Right kidney (tissue), 9 donors: Measurements from ENCODE around the gene GPRIN3.

Experiments used
- DNase-seq: peaks from one replicate; pipeline ENCODE4 v3.0.0-alpha.2; 2016
- long read RNA-seq, 8 donors: transcript quantifications; one replicate each; lab custom pipeline, GENCODE V29; 2026

GPRIN3 gene
- long read RNA-seq, donor 1, full-length matches to known transcripts = 3 of 3 reads
- long read RNA-seq, donor 1, partial matches to known transcripts = 0 of 3 reads
- long read RNA-seq, donor 1, other reads (novel, unspliced or antisense) = 0 of 3 reads
- long read RNA-seq, donor 2, full-length matches to known transcripts = 6 of 6 reads
- long read RNA-seq, donor 2, partial matches to known transcripts = 0 of 6 reads
- long read RNA-seq, donor 2, other reads (novel, unspliced or antisense) = 0 of 6 reads
- long read RNA-seq, donor 3, full-length matches to known transcripts = 6 of 6 reads
- long read RNA-seq, donor 3, partial matches to known transcripts = 0 of 6 reads
- long read RNA-seq, donor 3, other reads (novel, unspliced or antisense) = 0 of 6 reads
- long read RNA-seq, donor 4, full-length matches to known transcripts = 12 of 12 reads
- long read RNA-seq, donor 4, partial matches to known transcripts = 0 of 12 reads
- long read RNA-seq, donor 4, other reads (novel, unspliced or antisense) = 0 of 12 reads
- long read RNA-seq, donor 5, full-length matches to known transcripts = 8 of 8 reads
- long read RNA-seq, donor 5, partial matches to known transcripts = 0 of 8 reads
- long read RNA-seq, donor 5, other reads (novel, unspliced or antisense) = 0 of 8 reads
- long read RNA-seq, donor 6, full-length matches to known transcripts = 13 of 13 reads
- long read RNA-seq, donor 6, partial matches to known transcripts = 0 of 13 reads
- long read RNA-seq, donor 6, other reads (novel, unspliced or antisense) = 0 of 13 reads
- long read RNA-seq, donor 7, full-length matches to known transcripts = 15 of 15 reads
- long read RNA-seq, donor 7, partial matches to known transcripts = 0 of 15 reads
- long read RNA-seq, donor 7, other reads (novel, unspliced or antisense) = 0 of 15 reads
- long read RNA-seq, donor 8, full-length matches to known transcripts = 7 of 7 reads
- long read RNA-seq, donor 8, partial matches to known transcripts = 0 of 7 reads
- long read RNA-seq, donor 8, other reads (novel, unspliced or antisense) = 0 of 7 reads

DNA sequence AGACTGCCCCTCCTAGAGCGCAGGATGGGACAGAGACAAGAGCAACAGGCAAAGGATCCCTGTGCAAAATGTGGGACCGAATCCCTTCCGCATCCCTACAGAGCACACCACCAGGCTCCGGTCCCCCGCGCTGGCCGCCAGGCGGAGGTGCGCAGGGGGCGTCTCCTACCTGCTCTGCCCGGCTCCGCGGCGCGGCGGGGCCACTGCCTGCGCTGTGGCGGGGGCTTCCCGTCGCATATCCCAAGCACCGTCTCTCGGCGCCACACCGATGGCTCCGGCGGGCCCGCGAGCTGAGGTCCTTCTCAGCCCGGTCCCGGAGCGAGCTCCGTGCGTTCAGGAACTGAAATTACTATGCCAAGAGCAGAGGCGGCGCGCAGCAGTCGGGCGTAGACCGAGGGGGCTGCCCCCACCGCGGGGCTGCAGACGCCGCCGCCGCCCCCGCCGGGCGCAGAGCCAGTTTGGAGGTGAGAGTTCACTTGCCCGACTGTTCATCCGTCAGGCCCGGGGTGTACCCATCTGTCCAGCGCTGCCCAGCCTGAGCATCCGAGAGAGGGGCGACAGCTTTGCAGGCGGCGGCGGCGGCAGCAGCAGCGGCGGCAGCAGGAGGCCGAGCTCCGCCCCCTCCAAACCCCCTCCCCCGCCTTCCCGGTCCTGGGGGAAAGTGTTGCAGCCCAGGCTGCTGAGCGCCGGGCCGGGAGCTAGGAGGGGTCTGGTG, at the start of gene GPRIN3:
GPRIN3 (minus strand) TSS at position 355 of the 715 bp plus-strand sequence. CDS start 57,690 bp downstream, outside the sequence.
- peak; percentile 93 for DNase-seq

- DNase-seq = no peak
These were observed 49.7 kb upstream of the GPRIN3 start for GRCh38 chr4:89357340-89357739.

DNA sequence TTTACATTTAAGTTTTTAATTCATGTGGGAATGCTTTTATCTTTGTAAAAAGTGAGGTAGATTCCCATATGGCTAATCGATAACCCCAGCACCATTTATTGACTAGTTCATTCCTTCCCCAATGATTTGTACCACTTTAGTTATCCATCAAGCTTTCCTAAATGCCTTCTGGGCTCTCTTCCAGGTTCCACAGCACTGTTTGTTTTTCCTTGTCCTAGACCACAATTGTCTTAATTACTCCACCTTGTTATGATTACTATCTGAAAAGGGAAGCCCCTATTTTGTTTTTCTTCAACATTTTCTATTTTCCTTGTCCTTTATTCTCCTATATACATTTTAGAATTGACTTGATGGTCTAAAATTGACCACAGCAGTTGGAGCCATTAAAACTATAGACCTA, 48.5 kb upstream of the GPRIN3 start:
- no peak for DNase-seq

DNA sequence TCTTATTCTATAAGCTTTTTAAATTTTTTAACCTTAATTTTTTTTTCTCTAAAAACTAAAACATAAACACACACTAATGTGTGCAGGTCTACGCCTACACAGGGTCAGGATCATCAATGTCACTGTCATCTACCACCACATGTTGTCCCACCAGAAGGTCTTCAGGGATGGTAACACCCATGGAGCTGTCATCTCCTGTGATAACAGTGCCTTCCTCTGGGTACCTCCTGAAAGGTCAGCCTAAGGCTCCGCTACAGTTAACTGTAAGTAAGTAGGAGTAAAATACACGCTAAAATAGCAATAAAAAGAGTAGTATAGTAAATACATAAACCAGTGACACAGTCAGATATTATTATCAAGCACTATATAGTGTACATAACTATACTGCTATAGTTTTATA, 45.9 kb upstream of the GPRIN3 start:
- no peak for DNase-seq

DNA sequence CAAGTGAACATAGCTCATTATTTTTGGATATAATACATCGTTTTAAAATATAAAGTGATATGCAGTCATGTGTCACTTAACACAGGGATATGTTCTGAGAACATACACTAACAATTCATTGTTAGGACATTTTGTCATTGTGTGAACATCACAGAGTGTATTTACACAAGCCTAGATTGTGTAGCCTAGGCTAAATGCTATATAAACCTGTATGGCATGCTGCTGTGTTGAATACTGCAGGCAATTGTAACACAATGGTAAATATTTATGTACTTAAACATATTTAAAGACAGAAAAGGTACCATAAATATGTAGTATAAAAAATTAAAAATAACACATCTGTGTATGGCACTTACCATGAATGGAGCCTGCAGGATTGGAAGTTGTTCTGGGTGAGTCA, 44.9 kb upstream of the GPRIN3 start:
- no peak for DNase-seq

- no peak for DNase-seq
These were observed 43.6 kb upstream of the GPRIN3 start for GRCh38 chr4:89351201-89351600.

DNA sequence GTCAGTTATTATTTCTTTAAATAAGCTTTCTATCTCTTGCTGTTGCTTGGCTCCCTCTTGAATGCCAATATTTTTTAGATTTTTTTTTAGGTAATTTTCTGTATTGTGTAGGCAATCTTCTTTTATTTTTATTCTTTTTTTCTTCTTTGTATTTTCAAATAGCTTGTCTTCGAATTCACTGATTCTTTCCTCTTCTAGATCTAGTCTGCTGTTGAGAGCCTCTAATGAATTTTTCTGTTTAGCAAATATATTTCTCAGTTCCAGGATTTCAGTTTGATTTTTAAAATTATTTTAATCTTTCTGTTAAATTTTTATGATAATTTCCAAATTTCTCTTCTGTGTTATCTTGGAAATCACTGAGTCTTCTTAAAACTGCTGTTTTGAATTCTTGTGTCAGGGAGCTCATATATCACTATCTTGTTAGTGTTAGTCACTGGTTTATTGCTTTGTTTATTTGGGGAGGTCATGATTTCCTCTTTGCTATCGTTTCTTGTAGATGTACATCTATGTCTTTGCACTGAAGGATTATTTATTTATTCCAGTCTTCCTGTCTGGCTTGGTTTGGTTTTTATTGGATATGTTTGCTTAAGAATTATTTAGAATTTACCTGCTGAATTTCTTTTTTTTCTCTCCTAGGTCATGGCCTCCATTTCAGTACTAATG, 39.9 kb upstream of the GPRIN3 start:
- DNase-seq = no peak

GRCh38 chr4:89344571-89344970, 37.0 kb upstream of the GPRIN3 start:
- no peak for DNase-seq

DNA sequence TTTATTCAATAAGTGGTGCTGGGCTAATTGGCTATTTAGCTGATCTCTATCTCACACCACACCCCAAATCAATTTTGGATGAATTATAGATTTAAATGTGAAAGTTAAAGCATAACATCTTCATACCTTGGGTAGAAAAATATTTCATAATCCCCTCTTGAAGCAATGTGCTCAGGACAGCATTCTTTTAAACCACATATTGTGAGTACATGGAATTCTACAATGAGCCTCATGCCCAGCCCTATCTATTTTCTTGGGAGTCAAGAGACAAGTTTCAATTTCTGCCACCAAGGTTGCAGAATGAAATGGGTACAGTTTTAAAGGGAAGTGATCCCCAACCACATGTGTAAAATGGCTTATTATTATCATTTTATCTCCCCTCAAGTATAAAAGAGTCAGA, 30.6 kb upstream of the GPRIN3 start:
- DNase-seq = no peak

DNA sequence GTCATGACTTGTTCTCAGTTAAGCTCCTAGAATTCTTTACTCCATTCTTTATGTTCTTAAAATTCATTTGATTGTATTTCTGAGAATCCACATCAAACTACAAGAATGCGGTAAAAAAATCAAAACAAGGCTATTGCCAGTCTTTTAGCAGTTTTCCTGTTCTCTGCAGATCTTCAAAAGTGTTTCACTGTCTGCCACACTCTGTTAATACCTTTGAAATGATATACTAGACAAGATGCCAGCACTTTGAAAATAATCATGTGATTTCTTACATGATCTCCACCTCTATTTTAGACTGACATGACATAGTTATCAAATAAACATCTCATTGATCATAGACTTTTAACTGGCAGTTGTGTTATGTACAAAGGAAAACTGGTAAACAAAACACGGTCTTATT, 30.1 kb upstream of the GPRIN3 start:
- DNase-seq = no peak

DNA sequence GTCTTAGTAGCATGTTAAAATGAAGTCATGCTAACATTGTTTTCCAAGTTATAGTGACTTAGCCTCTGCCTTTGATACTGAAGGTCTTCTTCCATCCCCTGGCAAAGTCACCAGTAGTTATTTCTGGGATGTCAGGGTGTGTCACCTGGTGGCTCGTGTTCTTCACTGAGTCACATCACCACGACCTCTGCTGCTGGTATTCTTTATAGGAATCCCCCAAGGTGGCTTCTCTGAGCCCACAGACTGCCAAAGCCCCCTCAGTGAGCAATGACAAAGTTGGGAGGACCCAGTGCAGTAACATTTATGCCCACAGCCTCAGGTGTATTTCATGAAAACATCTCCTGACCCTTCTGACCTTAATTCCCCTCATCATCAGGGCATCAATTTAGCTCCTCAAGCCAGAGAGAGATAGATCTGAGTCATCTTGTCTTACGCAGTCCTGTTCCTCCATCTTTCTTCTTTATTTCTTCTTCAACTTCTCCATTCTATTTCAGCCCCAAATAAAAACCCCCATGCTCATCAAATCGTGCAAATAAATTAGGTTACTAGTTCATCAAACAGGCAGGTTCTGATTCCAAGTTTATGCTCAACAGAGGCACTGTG, 29.3 kb upstream of the GPRIN3 start:
- no peak for DNase-seq

DNA sequence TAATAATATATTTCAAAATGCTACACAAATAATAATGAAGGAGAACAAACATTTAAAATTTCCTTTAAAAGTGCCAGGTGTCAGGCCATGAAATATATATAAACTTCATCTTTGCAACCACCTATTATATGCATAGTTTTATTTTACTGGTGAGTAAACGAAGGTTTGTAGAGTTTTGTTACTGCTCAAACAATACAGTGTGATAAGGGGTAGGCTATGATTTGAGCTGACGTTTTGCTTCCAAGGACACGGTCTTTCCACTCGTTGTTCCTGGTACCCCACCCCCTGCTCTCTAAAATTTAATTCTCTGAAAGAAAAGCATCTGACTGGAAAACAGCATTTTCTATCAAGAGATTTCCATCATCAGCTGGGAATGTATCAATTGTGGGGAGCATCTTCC, 27.2 kb upstream of the GPRIN3 start:
- DNase-seq = no peak

DNA sequence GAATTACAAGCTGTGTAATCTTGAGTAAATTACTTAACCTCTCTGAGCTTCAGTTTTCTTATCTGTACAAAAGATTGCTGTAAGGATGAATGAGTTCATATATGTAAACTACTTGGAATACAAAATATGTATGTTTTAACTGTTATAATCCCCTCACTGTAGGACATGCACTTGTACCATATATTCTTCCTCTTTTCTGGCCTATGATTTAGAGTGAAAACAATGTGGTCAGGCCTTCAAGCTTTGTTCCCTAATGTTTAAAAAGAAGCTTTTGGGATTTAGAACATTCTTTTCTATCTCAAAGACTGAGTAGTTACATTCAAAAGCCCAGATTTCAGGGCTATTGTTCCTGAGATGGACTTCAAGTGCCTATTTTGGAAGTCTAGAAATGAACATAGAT, 26.7 kb upstream of the GPRIN3 start:
- DNase-seq = no peak

DNA sequence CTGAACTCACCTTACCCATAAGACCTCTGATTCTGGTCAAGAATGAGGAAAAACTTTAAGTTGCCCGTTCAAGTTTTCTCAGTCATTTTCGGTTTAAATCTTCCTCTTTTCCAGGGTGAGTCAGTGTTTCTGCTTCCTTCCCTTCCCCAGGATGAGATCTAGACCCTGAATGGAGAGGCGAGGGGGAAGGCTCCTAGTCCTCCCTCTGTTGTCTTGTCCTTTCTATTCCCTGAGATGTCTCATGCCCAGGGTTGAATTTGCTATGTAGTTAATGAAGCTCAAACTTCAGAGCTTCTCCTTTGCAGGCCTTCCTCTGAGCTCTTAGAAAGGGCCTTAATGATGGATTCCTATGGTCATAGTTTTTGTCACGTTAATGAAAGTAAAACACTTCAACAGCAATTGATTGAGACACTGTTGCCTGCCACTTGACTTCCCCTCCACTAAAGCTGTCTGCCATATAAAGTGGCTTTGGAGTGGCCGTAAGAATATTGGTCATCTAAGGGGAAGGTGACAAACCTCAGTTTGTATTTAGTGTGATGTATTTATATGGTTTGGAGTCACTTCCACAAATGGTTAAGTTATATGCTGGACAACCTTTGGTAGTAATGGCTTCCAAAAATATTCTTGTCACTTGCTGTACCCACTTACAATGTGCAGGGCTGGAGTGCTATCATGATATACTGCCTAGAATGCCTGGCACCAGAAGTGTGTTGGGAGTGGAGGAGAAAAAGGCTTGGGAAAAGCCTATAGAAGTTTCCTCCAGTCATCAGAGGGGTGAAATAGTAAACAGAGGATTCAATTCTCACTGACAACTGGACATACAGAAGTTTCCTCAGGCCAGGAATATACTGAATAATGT, 24.3 kb upstream of the GPRIN3 start:
- DNase-seq = no peak

DNA sequence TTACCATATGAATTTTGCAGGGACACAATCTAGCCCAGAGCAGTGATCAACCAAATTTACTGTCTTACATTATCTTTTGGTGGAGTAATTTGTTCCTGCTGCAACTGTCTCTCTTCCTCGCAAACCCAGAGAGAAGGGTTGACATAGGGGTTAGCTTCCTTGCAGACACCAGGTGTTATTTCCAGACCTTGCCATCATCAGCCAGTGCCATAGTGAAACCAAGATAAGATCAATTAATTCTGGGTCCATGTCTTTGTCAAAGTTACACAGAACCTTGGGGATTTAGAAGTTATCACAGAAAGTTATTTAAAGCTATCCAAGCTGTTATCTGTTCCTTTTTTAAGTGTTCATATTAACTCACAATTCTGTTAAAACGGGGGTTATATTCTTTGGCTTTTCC, 23.6 kb upstream of the GPRIN3 start:
- DNase-seq = no peak

GRCh38 chr4:89329280-89329679, 21.7 kb upstream of the GPRIN3 start:
- no peak for DNase-seq

GRCh38 chr4:89324671-89325070, 17.1 kb upstream of the GPRIN3 start:
- DNase-seq = no peak

DNA sequence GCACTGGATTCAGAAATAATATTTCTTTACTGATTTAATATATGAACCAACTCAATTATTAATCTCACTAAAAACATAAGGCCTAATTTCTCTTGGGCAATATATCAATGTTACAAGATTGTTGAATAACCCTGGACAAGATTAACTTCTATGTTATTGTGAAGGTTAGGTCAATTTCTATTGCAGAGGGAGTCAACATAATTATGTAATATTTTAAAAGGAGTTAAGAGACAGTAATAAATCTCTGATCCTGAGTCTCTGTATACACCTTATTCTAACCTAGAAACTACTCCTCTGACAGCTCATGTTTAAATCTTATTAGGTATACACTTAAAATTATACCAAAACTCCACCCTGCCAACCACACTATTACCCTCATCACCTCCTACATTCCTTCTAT, 15.1 kb upstream of the GPRIN3 start:
- no peak for DNase-seq

GRCh38 chr4:89319756-89320155, 12.2 kb upstream of the GPRIN3 start:
- no peak for DNase-seq

GRCh38 chr4:89316931-89317366, 9.3 kb upstream of the GPRIN3 start:
- DNase-seq = no peak
